ENCODE data around the gene PIM2.

Gene PIM2

GRCh38 chrX:48918643-48919340, at the start of gene PIM2:
Gene PIM2 (minus strand): TSS chrX:48919024. CDS start chrX:48918834, 190 bp downstream.
- peak within 1 kb of the TSS; percentile 79 for H3K4me3 ChIP-seq (ENCODE audit: low read depth, low read length)

GRCh38 chrX:48968377-48968776, 49.6 kb upstream of the PIM2 start:
- no peak overlapping the region for H3K27ac ChIP-seq (ENCODE audit: low read depth, low read length)
- peaks cover 4% of the 10 kb centered on the region; the same call in 1 of the 2 replicates for H3K4me1 ChIP-seq (ENCODE audit: control insufficient read depth, insufficient read depth, low read length)
- H3K9me3 ChIP-seq (ENCODE audit: control insufficient read depth, insufficient read depth, low read depth, low read length) = peaks cover 12% of the 10 kb centered on the region; the same call in 1 of the 2 replicates
- peaks cover 15% of the 10 kb centered on the region for H3K36me3 ChIP-seq (ENCODE audit: control insufficient read depth, insufficient read depth, low read length)
- no peak overlapping the region for H3K4me3 ChIP-seq (ENCODE audit: low read depth, low read length)
- H3K9ac ChIP-seq (ENCODE audit: low read length) = no peak overlapping the region
- no peaks in the 10 kb centered on the region for H3K27me3 ChIP-seq (ENCODE audit: control insufficient read depth, insufficient read depth, low read length)

More at GRCh38 chrX:48918643-48919340, at the start of gene PIM2:
- H3K9me3 ChIP-seq (ENCODE audit: control insufficient read depth, insufficient read depth, low read depth, low read length) = peaks cover 6% of the 10 kb centered on the region; the same call in 1 of the 2 replicates
- H3K9ac ChIP-seq (ENCODE audit: low read length) = peak within 1 kb of the TSS; percentile 95
- peak within 1 kb of the TSS; percentile 95 for H3K27ac ChIP-seq (ENCODE audit: low read depth, low read length)
- no peaks in the 10 kb centered on the region for H3K27me3 ChIP-seq (ENCODE audit: control insufficient read depth, insufficient read depth, low read length)
- H3K4me1 ChIP-seq (ENCODE audit: control insufficient read depth, insufficient read depth, low read length) = peaks cover 26% of the 10 kb centered on the region
- H3K36me3 ChIP-seq (ENCODE audit: control insufficient read depth, insufficient read depth, low read length) = peaks cover 61% of the 10 kb centered on the region

- Histone ChIP-seq H3K9me3 (ENCODE audit: control insufficient read depth, insufficient read depth, low read depth, low read length) (peaks cover 18% of the 10 kb centered on the region; the same call in 1 of the 2 replicates), H3K27ac (ENCODE audit: low read depth, low read length) (no peak overlapping the region), H3K9ac (ENCODE audit: low read length) (no peak overlapping the region), H3K4me3 (ENCODE audit: low read depth, low read length) (no peak overlapping the region), H3K36me3 (ENCODE audit: control insufficient read depth, insufficient read depth, low read length) (peaks cover 16% of the 10 kb centered on the region), H3K4me1 (ENCODE audit: control insufficient read depth, insufficient read depth, low read length) (peaks cover 8% of the 10 kb centered on the region; the same call in 1 of the 2 replicates), H3K27me3 (ENCODE audit: control insufficient read depth, insufficient read depth, low read length) (no peaks in the 10 kb centered on the region)
Measured at GRCh38 chrX:48966796-48967579, 48.2 kb upstream of the PIM2 start.

DNA sequence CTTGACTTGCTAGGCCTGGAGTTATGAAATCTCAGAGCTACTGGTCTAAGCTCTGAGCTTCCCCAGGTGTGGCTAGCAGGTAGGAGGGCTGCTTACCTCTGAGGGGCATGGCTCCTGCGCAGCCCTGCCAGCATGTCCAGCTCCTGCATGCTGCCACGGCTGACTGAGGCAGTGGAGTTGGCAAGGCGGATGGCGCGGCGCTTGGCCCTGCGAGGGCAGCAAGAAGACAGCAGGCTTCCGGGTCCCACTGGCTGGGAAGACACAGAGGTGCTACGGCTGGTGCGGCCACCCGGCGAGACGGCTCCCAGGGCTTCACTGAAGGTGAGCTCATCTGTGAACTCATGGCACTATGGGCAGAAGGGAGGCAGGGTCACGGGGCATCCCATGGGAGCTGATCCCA, 47.1 kb upstream of the PIM2 start:
- peaks cover 12% of the 10 kb centered on the region; the same call in 1 of the 2 replicates for H3K4me1 ChIP-seq (ENCODE audit: control insufficient read depth, insufficient read depth, low read length)

DNA sequence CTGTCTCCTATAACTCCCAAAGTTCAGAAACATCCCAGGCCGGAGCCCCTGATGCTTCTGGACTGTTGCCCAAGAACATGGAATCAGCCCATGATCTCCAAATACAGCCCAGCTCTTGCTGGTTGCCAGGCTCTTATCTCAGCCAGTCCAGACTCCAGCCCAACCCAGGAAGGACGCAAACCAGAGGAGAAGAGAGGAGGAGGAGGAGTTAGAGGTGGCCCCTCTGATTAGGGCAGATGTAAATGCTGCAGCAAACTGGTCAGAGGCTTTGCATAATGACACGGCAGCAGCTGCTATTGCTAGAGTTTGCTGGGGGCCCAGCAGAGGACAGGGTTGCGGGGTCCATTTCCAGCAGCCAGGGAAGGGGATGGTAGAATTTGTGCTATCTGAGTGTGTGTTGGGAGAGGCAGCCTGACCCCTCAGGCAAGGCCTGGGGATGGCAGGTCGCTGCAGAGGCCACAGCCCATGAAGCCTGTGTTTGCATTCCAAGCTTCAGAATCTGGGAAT, 42.8 kb upstream of the PIM2 start:
- H3K4me3 ChIP-seq (ENCODE audit: low read depth, low read length) = no peak overlapping the region
- H3K9me3 ChIP-seq (ENCODE audit: control insufficient read depth, insufficient read depth, low read depth, low read length) = peaks cover 23% of the 10 kb centered on the region; the same call in 1 of the 2 replicates

More for the DNA sequence above, 47.1 kb upstream of the PIM2 start:
- Histone ChIP-seq H3K27me3 (ENCODE audit: control insufficient read depth, insufficient read depth, low read length) (no peaks in the 10 kb centered on the region), H3K36me3 (ENCODE audit: control insufficient read depth, insufficient read depth, low read length) (peaks cover 16% of the 10 kb centered on the region), H3K9ac (ENCODE audit: low read length) (no peak overlapping the region), H3K4me3 (ENCODE audit: low read depth, low read length) (no peak overlapping the region), H3K9me3 (ENCODE audit: control insufficient read depth, insufficient read depth, low read depth, low read length) (peaks cover 19% of the 10 kb centered on the region; the same call in 1 of the 2 replicates), H3K27ac (ENCODE audit: low read depth, low read length) (no peak overlapping the region)

GRCh38 chrX:48960291-48960690, 41.5 kb upstream of the PIM2 start:
- Histone ChIP-seq H3K4me1 (ENCODE audit: control insufficient read depth, insufficient read depth, low read length) (peaks cover 14% of the 10 kb centered on the region; the same call in 1 of the 2 replicates), H3K27me3 (ENCODE audit: control insufficient read depth, insufficient read depth, low read length) (no peaks in the 10 kb centered on the region), H3K27ac (ENCODE audit: low read depth, low read length) (no peak overlapping the region), H3K9me3 (ENCODE audit: control insufficient read depth, insufficient read depth, low read depth, low read length) (peaks cover 21% of the 10 kb centered on the region; the same call in 1 of the 2 replicates), H3K9ac (ENCODE audit: low read length) (no peak overlapping the region), H3K36me3 (ENCODE audit: control insufficient read depth, insufficient read depth, low read length) (peaks cover 13% of the 10 kb centered on the region), H3K4me3 (ENCODE audit: low read depth, low read length) (no peak overlapping the region)

More for the DNA sequence above, 42.8 kb upstream of the PIM2 start:
- Histone ChIP-seq H3K36me3 (ENCODE audit: control insufficient read depth, insufficient read depth, low read length) (peaks cover 12% of the 10 kb centered on the region), H3K27ac (ENCODE audit: low read depth, low read length) (no peak overlapping the region), H3K9ac (ENCODE audit: low read length) (peak overlapping the region; percentile 0), H3K4me1 (ENCODE audit: control insufficient read depth, insufficient read depth, low read length) (peaks cover 13% of the 10 kb centered on the region; the same call in 1 of the 2 replicates), H3K27me3 (ENCODE audit: control insufficient read depth, insufficient read depth, low read length) (no peaks in the 10 kb centered on the region)

GRCh38 chrX:48958635-48959094, 39.8 kb upstream of the PIM2 start:
- H3K9me3 ChIP-seq (ENCODE audit: control insufficient read depth, insufficient read depth, low read depth, low read length) = peaks cover 25% of the 10 kb centered on the region; the same call in 1 of the 2 replicates
- H3K9ac ChIP-seq (ENCODE audit: low read length) = peak overlapping the region; percentile 74
- no peaks in the 10 kb centered on the region for H3K27me3 ChIP-seq (ENCODE audit: control insufficient read depth, insufficient read depth, low read length)
- peaks cover 25% of the 10 kb centered on the region for H3K36me3 ChIP-seq (ENCODE audit: control insufficient read depth, insufficient read depth, low read length)
- peak overlapping the region; percentile 84 for H3K4me3 ChIP-seq (ENCODE audit: low read depth, low read length)
- peaks cover 14% of the 10 kb centered on the region; the same call in 1 of the 2 replicates for H3K4me1 ChIP-seq (ENCODE audit: control insufficient read depth, insufficient read depth, low read length)
- peak overlapping the region; percentile 62; the same call in 1 of the 2 replicates for H3K27ac ChIP-seq (ENCODE audit: low read depth, low read length)

DNA sequence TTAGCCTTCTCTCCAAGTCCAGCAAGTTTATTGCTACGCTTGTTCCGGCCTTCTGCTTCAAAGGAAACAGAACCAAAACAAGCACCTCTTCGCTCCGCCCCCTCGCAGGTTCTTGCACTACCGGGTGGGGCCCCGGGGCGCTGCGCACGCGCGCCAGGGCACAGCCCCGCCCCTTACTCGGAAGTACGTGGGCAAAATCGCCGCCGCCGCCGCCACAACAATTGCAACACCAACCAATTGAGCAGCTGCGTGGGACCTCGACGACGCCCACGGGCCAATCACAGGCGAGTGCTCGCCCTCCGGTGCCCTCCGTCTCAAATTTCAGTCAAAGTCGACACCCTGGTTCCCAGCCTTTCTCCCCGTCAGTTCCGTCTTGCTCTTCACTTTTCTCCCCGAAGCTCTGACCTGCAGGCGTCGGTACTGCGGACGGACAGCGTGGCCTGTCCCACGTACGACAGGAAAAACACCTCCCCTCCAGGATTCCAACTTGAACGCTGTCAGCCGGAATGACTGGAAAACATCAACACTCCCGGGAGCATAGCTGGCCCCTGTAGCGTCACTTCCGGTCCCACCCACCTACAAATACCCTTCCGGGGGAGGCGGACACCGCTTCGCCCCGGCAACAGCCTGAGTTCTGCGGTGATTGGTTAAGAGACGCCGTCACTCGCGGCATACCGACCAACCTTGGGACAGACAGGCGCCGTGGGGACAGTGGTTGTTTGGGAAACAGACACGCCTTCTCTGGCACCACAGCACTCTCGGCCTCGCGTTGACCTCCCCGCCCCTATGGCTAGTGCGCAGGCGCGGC, 39.2 kb upstream of the PIM2 start:
- Histone ChIP-seq H3K4me1 (ENCODE audit: control insufficient read depth, insufficient read depth, low read length) (peaks cover 14% of the 10 kb centered on the region; the same call in 1 of the 2 replicates), H3K36me3 (ENCODE audit: control insufficient read depth, insufficient read depth, low read length) (peaks cover 28% of the 10 kb centered on the region), H3K4me3 (ENCODE audit: low read depth, low read length) (peak overlapping the region; percentile 84), H3K9me3 (ENCODE audit: control insufficient read depth, insufficient read depth, low read depth, low read length) (peaks cover 25% of the 10 kb centered on the region; the same call in 1 of the 2 replicates), H3K27ac (ENCODE audit: low read depth, low read length) (peak overlapping the region; percentile 80), H3K27me3 (ENCODE audit: control insufficient read depth, insufficient read depth, low read length) (no peaks in the 10 kb centered on the region), H3K9ac (ENCODE audit: low read length) (peak overlapping the region; percentile 96)

GRCh38 chrX:48957477-48957826, 38.6 kb upstream of the PIM2 start, which contains the start of gene OTUD5:
Gene OTUD5 (minus strand): TSS chrX:48957607. CDS start chrX:48957570, 37 bp downstream.
- H3K4me1 ChIP-seq (ENCODE audit: control insufficient read depth, insufficient read depth, low read length) = peaks cover 14% of the 10 kb centered on the region; the same call in 1 of the 2 replicates
- H3K27me3 ChIP-seq (ENCODE audit: control insufficient read depth, insufficient read depth, low read length) = no peaks in the 10 kb centered on the region

More at GRCh38 chrX:48957477-48957826, 38.6 kb upstream of the PIM2 start, which contains the start of gene OTUD5:
- peak within 1 kb of the TSS; percentile 80 for H3K27ac ChIP-seq (ENCODE audit: low read depth, low read length)
- peaks cover 23% of the 10 kb centered on the region; the same call in 1 of the 2 replicates for H3K9me3 ChIP-seq (ENCODE audit: control insufficient read depth, insufficient read depth, low read depth, low read length)
- H3K36me3 ChIP-seq (ENCODE audit: control insufficient read depth, insufficient read depth, low read length) = peaks cover 32% of the 10 kb centered on the region
- H3K4me3 ChIP-seq (ENCODE audit: low read depth, low read length) = peak within 1 kb of the TSS; percentile 84
- peak within 1 kb of the TSS; percentile 96 for H3K9ac ChIP-seq (ENCODE audit: low read length)

All from HUES6 (cell line).